ENCODE data around the gene IGLON5. TPM values are rescaled to one million over a fixed set of nuclear protein-coding genes. Genes with fewer than 3 reads are reported as not detected.

The IGLON5 gene
- total RNA-seq, 2 donors from 2014 or later: 0.12 to 0.16 TPM

DNA sequence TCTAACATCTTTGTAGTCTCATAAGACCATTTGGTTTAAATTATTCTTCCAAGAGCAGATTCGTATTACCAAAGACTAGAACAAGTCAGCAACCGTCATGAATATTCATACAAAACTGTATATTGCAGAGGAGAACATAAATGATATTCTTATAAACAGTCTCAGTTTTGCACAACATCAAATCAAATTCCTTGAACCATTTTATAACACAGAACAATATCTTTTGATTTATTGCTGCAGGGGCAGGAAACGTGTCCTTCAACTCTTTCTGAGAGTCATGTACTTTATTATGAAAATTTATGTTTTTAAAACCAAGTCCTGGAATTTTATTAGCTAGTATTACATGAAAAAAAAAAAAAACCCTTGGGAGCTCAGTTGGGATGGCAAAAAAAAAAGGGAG, 34.3 kb upstream of the IGLON5 start:
- Histone ChIP-seq H3K36me3 (no peaks in the 10 kb centered on the region), H3K4me3 (no peak overlapping the region), H3K4me1 (no peaks in the 10 kb centered on the region), H3K27me3 (no peaks in the 10 kb centered on the region), H3K27ac (no peak overlapping the region), H3K9me3 (no peaks in the 10 kb centered on the region), H3K9ac (ENCODE audit: low read depth in 2 of 2, low read length in 2 of 2) (no peak overlapping the region)
- no peak for TF ChIP-seq CTCF (IDR thresholded peaks at IDR 0.05)
- intact Hi-C loops (cut with DNase I): no loop called here
- no peak for DNase-seq

- Histone ChIP-seq H3K36me3 (no peaks in the 10 kb centered on the region), H3K27me3 (no peaks in the 10 kb centered on the region), H3K9me3 (no peaks in the 10 kb centered on the region), H3K9ac (ENCODE audit: low read depth in 2 of 2, low read length in 2 of 2) (no peak overlapping the region), H3K27ac (no peak overlapping the region), H3K4me3 (no peak overlapping the region), H3K4me1 (no peaks in the 10 kb centered on the region)
- DNase-seq: no peak
- TF ChIP-seq CTCF (IDR thresholded peaks at IDR 0.05): no peak
- intact Hi-C loops (cut with DNase I): no loop called here
These were observed 29.1 kb upstream of the IGLON5 start for GRCh38 chr19:51282335-51282734.

DNA sequence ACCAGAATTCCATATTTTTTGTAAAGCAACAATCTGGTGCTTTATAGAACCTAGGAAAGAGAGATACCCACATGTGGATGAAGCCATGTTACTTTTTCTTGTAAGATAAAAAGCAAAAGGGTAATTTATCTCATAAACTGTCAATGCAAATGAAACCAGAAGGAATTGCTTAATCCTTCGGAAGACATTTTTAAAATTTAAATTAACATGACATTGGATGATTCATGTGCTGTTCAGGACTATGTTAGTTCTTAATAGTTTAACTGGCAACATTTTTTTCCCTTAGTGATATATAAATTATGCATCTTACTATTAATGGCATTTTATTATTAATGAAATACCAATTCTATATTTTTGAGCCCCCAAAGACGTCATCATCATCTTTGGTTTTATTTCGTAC, 25.8 kb upstream of the IGLON5 start:
- H3K4me3 ChIP-seq: no peak overlapping the region
- no peak for TF ChIP-seq CTCF (IDR thresholded peaks at IDR 0.05)
- no peaks in the 10 kb centered on the region for H3K9me3 ChIP-seq
- no peaks in the 10 kb centered on the region for H3K4me1 ChIP-seq
- no peak for DNase-seq
- no peak overlapping the region for H3K27ac ChIP-seq
- H3K36me3 ChIP-seq: no peaks in the 10 kb centered on the region
- no peaks in the 10 kb centered on the region for H3K27me3 ChIP-seq
- intact Hi-C loops (cut with DNase I): no loop called here
- H3K9ac ChIP-seq (ENCODE audit: low read depth in 2 of 2, low read length in 2 of 2): no peak overlapping the region

DNA sequence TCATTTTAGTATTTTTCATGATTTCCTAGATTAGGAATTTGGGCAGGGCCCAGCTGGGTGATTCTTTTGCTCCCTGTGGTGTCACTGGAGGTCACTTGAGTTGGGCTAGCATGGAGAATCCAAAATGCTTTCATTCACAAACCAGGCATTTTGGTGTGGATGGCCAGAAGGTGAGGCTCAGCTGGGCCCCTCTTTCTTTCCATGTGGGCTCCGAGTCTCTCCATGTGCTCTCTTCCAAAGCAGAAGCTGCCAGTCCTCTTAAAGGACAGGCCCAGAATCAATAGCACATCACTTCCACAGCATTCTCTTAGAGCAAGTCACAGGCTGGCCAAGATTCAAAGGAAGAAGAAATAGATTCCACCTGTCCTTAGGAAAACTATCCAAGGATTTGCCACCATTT, 21.8 kb upstream of the IGLON5 start:
- no peak for DNase-seq
- intact Hi-C loops (cut with DNase I): no loop called here
- Histone ChIP-seq H3K27me3 (no peaks in the 10 kb centered on the region), H3K36me3 (no peaks in the 10 kb centered on the region), H3K4me1 (no peaks in the 10 kb centered on the region), H3K9me3 (no peaks in the 10 kb centered on the region), H3K9ac (ENCODE audit: low read depth in 2 of 2, low read length in 2 of 2) (no peak overlapping the region), H3K4me3 (no peak overlapping the region), H3K27ac (no peak overlapping the region)
- TF ChIP-seq CTCF (IDR thresholded peaks at IDR 0.05): no peak

- no peak for TF ChIP-seq CTCF (IDR thresholded peaks at IDR 0.05)
- Histone ChIP-seq H3K4me1 (no peaks in the 10 kb centered on the region), H3K9me3 (no peaks in the 10 kb centered on the region), H3K27me3 (no peaks in the 10 kb centered on the region), H3K4me3 (no peak overlapping the region), H3K9ac (ENCODE audit: low read depth in 2 of 2, low read length in 2 of 2) (no peak overlapping the region), H3K36me3 (no peaks in the 10 kb centered on the region), H3K27ac (no peak overlapping the region)
- DNase-seq: no peak
- intact Hi-C loops (cut with DNase I): no loop called here
These were observed 18.5 kb upstream of the IGLON5 start for GRCh38 chr19:51292971-51293370.

Measured in colonic mucosa (tissue), 4 donors.